ENCODE data around the gene NPS.

The NPS gene

DNA sequence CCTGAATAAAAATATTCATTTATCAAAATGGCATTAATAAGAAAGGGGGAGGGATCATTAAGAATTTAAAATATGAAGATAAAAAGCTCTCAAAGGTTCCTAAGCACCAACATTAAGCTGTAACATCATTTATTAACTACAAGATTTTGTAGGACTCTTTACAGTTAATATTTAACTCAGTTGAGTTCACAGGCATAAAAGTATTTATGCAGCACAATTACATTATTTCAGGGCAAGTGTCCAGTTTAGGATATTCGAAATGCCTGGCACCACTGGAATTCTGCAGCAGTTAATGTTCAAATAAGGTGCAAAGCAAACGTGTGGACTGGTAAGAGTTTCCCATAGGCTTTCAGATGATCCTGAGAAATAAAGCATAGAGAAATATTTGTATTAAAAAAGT is 30.5 kb downstream of the NPS start:
- H3K27ac ChIP-seq: no peak overlapping the region
- TF ChIP-seq ZFX (IDR thresholded peaks at IDR 0.05; ENCODE audit: borderline replicate concordance) (no peak), CTCF (IDR thresholded peaks at IDR 0.05) (no peak)

- H3K27ac ChIP-seq: no peak overlapping the region
- TF ChIP-seq ZFX (IDR thresholded peaks at IDR 0.05; ENCODE audit: borderline replicate concordance) (no peak), CTCF (IDR thresholded peaks at IDR 0.05) (no peak)
These were observed 31.7 kb downstream of the NPS start for GRCh38 chr10:127580822-127581221.

GRCh38 chr10:127585519-127586023 is 36.5 kb downstream of the NPS start:
- TF ChIP-seq ZFX (IDR thresholded peaks at IDR 0.05; ENCODE audit: borderline replicate concordance): no peak
- TF ChIP-seq CTCF (IDR thresholded peaks at IDR 0.05): no peak
- no peak overlapping the region for H3K27ac ChIP-seq

DNA sequence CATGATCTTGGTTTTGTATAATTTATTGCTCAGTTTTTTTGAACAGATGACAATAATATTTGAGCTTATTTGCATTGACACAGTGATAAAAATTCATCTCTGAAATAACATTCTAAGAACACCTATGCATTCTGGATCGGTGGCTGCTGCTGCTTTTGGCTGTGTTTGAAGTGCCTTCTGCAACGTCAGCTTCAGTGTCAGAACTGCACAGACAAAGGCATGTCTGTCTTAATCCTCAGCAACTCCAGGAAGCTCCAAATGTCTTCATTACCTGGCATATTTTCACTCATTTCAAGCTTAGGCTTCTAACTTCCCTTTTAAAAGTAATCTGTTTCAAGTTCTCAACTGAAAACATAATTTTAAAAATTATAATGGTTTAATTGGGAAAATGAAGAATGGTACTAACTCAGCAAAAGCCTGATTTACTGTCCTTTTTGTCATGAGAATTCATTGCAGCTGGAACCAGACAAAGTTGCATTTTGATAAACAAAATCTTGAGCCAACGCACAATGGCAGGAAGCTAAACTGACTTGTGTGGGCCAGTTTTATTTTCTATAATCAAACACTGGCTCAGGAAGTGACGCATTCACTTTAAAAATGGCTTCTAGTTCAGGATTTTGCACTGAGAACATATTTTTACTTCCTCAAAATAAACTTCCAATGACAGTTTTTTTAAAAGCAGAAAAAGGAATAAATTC is 38.7 kb downstream of the NPS start:
- H3K27ac ChIP-seq: no peak overlapping the region
- TF ChIP-seq CTCF (IDR thresholded peaks at IDR 0.05) (no peak), ZFX (IDR thresholded peaks at IDR 0.05; ENCODE audit: borderline replicate concordance) (no peak)

DNA sequence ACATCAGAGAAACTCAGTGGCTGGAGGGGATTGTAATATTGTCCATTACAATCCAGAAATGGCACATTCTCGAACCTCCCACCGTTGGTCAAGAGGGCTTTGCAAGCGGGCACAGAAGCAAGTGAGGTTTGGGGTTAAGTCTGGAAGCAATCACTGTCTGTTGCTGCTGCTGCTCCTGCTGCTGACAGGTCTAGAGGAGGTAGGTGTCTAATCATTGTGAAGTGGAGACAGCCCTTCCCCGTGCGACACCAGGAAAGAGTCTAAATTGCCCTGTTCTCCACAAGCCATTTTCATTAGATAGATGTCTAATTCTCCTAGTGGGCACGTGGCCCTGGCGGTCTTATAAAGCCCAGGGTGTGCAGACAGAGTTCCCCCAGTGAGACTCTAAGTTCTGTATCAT is 43.5 kb downstream of the NPS start:
- no peak for TF ChIP-seq CTCF (IDR thresholded peaks at IDR 0.05)
- no peak for TF ChIP-seq ZFX (IDR thresholded peaks at IDR 0.05; ENCODE audit: borderline replicate concordance)
- no peak overlapping the region for H3K27ac ChIP-seq

GRCh38 chr10:127600479-127600878 is 51.4 kb downstream of the NPS start:
- no peak overlapping the region for H3K27ac ChIP-seq
- no peak for TF ChIP-seq ZFX (IDR thresholded peaks at IDR 0.05; ENCODE audit: borderline replicate concordance)
- TF ChIP-seq CTCF (IDR thresholded peaks at IDR 0.05): no peak

Data from 22Rv1 (cell line).